ENCODE results near the gene BCAS3.

DNA sequence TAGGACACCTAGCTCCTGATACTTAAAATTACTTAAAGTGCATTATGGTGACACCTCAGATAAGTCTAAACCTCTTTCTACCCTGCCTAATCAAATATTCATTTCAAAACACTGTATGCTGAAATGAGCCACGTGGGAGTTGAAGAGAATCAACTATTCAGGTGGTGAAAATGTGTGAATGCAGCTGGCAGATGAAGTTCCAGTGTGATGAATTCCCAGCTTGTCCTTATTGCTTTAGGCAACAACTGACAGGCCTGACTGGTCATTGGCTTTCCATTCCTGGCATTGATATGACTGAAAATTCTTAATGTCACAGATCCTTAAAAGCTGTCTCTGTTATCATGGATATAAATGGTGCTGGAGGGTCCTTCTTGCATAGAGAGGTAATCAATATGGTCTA, 420.1 kb downstream of the BCAS3 start:
- TF ChIP-seq, protein P1, sequence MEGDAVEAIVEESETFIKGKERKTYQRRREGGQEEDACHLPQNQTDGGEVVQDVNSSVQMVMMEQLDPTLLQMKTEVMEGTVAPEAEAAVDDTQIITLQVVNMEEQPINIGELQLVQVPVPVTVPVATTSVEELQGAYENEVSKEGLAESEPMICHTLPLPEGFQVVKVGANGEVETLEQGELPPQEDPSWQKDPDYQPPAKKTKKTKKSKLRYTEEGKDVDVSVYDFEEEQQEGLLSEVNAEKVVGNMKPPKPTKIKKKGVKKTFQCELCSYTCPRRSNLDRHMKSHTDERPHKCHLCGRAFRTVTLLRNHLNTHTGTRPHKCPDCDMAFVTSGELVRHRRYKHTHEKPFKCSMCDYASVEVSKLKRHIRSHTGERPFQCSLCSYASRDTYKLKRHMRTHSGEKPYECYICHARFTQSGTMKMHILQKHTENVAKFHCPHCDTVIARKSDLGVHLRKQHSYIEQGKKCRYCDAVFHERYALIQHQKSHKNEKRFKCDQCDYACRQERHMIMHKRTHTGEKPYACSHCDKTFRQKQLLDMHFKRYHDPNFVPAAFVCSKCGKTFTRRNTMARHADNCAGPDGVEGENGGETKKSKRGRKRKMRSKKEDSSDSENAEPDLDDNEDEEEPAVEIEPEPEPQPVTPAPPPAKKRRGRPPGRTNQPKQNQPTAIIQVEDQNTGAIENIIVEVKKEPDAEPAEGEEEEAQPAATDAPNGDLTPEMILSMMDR (IDR thresholded peaks at IDR 0.05; ENCODE audit: insufficient read depth, low read depth, low read length), result no peak
- TF ChIP-seq EZH2 (IDR thresholded peaks at IDR 0.05; ENCODE audit: insufficient read depth, low read length), result no peak
